ENCODE data around the gene SSH2.

DNA sequence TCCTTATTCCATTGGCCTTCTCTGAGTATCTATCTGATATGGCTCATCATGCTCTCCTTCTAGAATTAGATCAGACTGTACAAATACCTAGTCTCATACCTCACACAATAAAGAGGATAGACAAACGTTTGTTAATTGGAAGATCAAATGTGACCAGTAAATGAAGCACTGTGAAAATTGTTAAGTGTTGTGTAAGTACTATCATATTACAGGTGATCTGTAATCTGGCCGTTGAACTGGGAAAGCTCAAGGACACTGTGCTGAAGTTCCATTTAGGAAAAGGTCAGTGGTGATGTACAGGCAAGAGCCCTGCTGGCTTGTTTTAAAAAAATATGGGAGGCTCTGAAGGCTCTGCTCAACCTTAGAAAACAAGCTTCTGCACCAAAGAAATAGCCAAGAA is 268.8 kb downstream of the SSH2 start:
- TF ChIP-seq, protein P1, sequence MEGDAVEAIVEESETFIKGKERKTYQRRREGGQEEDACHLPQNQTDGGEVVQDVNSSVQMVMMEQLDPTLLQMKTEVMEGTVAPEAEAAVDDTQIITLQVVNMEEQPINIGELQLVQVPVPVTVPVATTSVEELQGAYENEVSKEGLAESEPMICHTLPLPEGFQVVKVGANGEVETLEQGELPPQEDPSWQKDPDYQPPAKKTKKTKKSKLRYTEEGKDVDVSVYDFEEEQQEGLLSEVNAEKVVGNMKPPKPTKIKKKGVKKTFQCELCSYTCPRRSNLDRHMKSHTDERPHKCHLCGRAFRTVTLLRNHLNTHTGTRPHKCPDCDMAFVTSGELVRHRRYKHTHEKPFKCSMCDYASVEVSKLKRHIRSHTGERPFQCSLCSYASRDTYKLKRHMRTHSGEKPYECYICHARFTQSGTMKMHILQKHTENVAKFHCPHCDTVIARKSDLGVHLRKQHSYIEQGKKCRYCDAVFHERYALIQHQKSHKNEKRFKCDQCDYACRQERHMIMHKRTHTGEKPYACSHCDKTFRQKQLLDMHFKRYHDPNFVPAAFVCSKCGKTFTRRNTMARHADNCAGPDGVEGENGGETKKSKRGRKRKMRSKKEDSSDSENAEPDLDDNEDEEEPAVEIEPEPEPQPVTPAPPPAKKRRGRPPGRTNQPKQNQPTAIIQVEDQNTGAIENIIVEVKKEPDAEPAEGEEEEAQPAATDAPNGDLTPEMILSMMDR (IDR thresholded peaks at IDR 0.05) = no peak
- no peak for TF ChIP-seq POLR2A (IDR thresholded peaks at IDR 0.05)
